Prostate gland (tissue), 2 donors: ENCODE data around the gene GPR180. TPM values are rescaled to one million over a fixed set of nuclear protein-coding genes. Genes with fewer than 3 reads are reported as not detected.

ENCODE experiments used
- DNase-seq: peaks from one replicate; pipeline ENCODE4 v3.0.0-alpha.2; 2019; ENCODE audit warnings: low spot score
- H3K27ac ChIP-seq, 2 donors: fragments of 200-600 bp; sonication (generic); 2 replicates each; pipeline ENCODE4 v1.5.1; 2017 to 2019
- H3K27me3 ChIP-seq: fragments of 200-600 bp; sonication (generic); replicated peaks from 2 replicates; pipeline ENCODE4 v1.5.1; 2019; ENCODE audit not compliant: insufficient read depth
- H3K36me3 ChIP-seq, 2 donors: fragments of 200-600 bp; sonication (generic); 1 replicate in 1 of 2; 2 replicates in 1 of 2; pipeline versions ENCODE4 v1.5.1 to v1.8.1; 2017 to 2019
- H3K4me1 ChIP-seq: fragments of 200-600 bp; sonication (generic); replicated peaks from 2 replicates; pipeline ENCODE4 v1.5.1; 2019
- H3K4me3 ChIP-seq, 2 donors: fragments of 200-600 bp; sonication (generic); 2 replicates each; pipeline ENCODE4 v1.5.1; 2017 to 2019
- H3K9me3 ChIP-seq: fragments of 200-600 bp; sonication (generic); 2 replicates; pipeline ENCODE4 v1.5.1; 2017
- POLR2A ChIP-seq: fragments of 450-650 bp; IDR thresholded peaks from one replicate; pipeline ENCODE4 v1.6.1; 2016; ENCODE audit warnings: antibody characterized with exemption, mild to moderate bottlenecking
- POLR2AphosphoS5 ChIP-seq: sonication (generic); formaldehyde crosslinking; IDR thresholded peaks from one replicate; pipeline ENCODE4 v1.6.1; 2017; ENCODE audit warnings: antibody characterized with exemption
- WGBS: methylation state at CpG from one replicate; pipeline ENCODE4 v1.1.5; 2018; 5-methylcytosine and 5-hydroxymethylcytosine counted together
- intact Hi-C: fragments of 100-400 bp; cut with DNase I; formaldehyde crosslinking; loops from one replicate; pipeline ENCODE4 v1.14.2; 2022
- total RNA-seq, 2 donors: library from RNA; depleted of rRNA; stranded (reverse); fragments of >200 nt; gene quantifications; one replicate each; pipeline ENCODE4 v1.1.0, GENCODE V29; 2016
- TF ChIP-seq, protein P1 (sequence below), 4 experiments: fragments of 200-600 bp in 2 of 4; fragments of 450-650 bp in 2 of 4; sonication (generic) in 2 of 4; IDR thresholded peaks; 1 replicate in 3 of 4; 2 replicates in 1 of 4; pipeline ENCODE4 v1.5.1; 2016 to 2019; ENCODE audit warnings: antibody characterized with exemption in 4 of 4, mild to moderate bottlenecking in 2 of 4, moderate library complexity in 2 of 4

Gene GPR180
- total RNA-seq, 2 donors from 2014 or later, result 2.7 to 5.4 TPM

DNA sequence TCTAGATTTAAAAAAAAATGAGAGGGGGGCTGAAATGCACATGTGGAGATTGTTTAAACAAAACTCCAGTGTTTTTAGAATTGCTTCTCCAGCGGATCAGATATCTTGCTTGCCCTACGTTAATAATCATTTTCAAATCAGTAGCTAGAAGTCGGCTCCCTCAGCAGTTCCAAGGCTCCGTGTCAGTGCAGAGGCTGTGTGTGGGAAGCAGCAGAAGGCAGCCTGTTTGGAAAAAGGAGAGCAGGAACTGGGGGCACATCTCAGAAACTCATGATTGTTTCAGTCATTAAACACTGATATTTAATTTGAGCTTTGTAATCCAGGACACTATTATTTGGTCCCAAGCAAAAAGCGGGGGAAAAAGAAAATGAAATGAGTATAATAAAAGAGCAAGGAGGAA, 59.7 kb downstream of the GPR180 start:
- DNase-seq, result no peak
- H3K9me3 ChIP-seq, result no peaks in the 10 kb centered on the region
- WGBS, result 72% methylated on average over 5 of the region's 5 CpGs
- TF ChIP-seq POLR2A (no peak), POLR2AphosphoS5 (no peak)
- TF ChIP-seq, protein P1, sequence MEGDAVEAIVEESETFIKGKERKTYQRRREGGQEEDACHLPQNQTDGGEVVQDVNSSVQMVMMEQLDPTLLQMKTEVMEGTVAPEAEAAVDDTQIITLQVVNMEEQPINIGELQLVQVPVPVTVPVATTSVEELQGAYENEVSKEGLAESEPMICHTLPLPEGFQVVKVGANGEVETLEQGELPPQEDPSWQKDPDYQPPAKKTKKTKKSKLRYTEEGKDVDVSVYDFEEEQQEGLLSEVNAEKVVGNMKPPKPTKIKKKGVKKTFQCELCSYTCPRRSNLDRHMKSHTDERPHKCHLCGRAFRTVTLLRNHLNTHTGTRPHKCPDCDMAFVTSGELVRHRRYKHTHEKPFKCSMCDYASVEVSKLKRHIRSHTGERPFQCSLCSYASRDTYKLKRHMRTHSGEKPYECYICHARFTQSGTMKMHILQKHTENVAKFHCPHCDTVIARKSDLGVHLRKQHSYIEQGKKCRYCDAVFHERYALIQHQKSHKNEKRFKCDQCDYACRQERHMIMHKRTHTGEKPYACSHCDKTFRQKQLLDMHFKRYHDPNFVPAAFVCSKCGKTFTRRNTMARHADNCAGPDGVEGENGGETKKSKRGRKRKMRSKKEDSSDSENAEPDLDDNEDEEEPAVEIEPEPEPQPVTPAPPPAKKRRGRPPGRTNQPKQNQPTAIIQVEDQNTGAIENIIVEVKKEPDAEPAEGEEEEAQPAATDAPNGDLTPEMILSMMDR (IDR thresholded peaks at IDR 0.05), result no peak
- no peaks in the 10 kb centered on the region for H3K27me3 ChIP-seq
- H3K36me3 ChIP-seq, result no peaks in the 10 kb centered on the region
- H3K4me3 ChIP-seq, result no peak overlapping the region
- H3K4me1 ChIP-seq, result no peaks in the 10 kb centered on the region
- no peak overlapping the region for H3K27ac ChIP-seq
- intact Hi-C loops, result no loop called here

DNA sequence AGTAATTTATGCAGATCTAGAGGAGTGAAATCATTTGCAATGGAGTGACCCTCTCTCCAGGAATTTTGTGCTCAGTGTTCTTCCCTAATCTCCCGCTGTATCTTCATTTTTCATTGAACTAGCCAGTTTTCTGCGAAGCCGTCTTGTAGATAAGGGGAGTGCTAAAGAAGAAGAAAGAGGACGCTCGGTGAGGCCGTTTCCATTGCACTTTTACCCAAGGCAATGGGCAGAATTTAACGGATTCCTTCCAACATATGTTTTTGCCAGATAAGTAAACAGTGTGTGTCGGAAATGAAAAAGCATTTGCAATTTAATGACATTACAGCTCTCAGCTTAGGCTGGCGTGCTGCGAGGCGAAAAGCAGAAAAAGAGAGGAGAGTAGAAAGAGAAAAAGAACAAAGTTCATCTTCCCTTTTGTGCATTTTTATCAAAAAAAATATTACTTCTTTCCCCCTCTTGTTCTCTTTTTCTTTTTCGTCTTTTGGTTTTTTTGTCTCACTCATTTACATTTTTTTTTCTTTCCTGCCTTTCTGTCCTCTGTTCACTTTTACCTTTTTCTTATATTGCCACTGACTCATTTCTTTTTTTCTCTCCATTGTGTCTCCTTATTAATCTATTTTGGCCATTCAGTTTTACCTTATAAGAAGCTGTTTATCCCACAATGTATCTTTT, 60.8 kb downstream of the GPR180 start:
- H3K27ac ChIP-seq, result no peak overlapping the region
- intact Hi-C loops, result no loop called here
- H3K9me3 ChIP-seq, result no peaks in the 10 kb centered on the region
- WGBS, result 27% methylated on average over 12 of the region's 12 CpGs
- no peak for DNase-seq
- H3K4me1 ChIP-seq, result no peaks in the 10 kb centered on the region
- H3K4me3 ChIP-seq, result no peak overlapping the region
- no peaks in the 10 kb centered on the region for H3K27me3 ChIP-seq
- TF ChIP-seq POLR2A, result no peak
- TF ChIP-seq POLR2AphosphoS5, result no peak
- TF ChIP-seq, protein P1 (IDR thresholded peaks at IDR 0.05), result no peak
- H3K36me3 ChIP-seq, result no peaks in the 10 kb centered on the region

DNA sequence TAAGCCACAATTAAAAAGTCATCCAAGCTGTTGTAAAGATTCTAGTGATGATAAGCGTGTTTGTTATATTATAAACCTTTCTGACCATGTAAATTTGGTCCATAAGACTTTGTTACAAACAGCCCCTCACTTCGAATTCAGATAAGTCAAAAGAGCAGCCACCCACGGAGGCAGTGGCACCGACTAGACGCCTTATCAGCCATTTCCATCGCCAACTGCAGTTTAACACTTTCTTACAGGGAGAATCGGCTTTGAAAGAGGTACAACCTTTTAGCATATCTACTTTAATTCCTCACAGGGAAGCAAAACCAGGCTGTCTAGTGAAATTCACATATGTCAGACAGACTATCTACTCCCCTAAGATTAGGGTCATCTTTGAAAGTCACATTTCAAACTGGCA, 63.2 kb downstream of the GPR180 start:
- no peaks in the 10 kb centered on the region for H3K27me3 ChIP-seq

DNA sequence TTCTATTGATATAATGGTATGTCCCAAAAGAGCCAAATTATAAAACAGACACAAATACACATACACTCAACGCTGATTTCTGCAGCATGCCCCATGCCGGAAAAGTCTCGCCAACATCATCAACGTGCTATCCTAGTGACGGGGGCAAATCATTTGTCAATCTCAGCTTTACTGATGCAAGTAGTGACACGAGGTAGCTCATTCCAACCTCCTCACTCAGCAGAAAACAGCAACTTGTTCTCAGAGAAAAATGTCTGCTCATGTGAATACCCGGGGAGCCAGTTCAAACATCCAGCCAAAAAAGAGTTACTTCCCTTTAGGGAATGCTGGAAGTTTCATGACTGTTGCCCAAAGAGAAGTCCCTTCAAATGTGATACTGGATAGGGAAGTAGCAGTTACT, 64.4 kb downstream of the GPR180 start:
- no peak overlapping the region for H3K4me3 ChIP-seq
- H3K9me3 ChIP-seq, result no peaks in the 10 kb centered on the region
- intact Hi-C loops, result no loop called here
- 85% methylated on average over 7 of the region's 7 CpGs for WGBS
- no peaks in the 10 kb centered on the region for H3K27me3 ChIP-seq
- H3K4me1 ChIP-seq, result no peaks in the 10 kb centered on the region
- H3K27ac ChIP-seq, result no peak overlapping the region
- DNase-seq, result no peak
- no peaks in the 10 kb centered on the region for H3K36me3 ChIP-seq
- TF ChIP-seq POLR2A (no peak), POLR2AphosphoS5 (no peak)
- TF ChIP-seq, protein P1 (IDR thresholded peaks at IDR 0.05), result no peak

More for the DNA sequence above, 63.2 kb downstream of the GPR180 start:
- no peak for DNase-seq
- TF ChIP-seq, protein P1 (IDR thresholded peaks at IDR 0.05), result no peak
- TF ChIP-seq POLR2A (no peak), POLR2AphosphoS5 (no peak)
- Histone ChIP-seq H3K36me3 (no peaks in the 10 kb centered on the region), H3K4me3 (no peak overlapping the region), H3K27ac (no peak overlapping the region), H3K4me1 (no peaks in the 10 kb centered on the region), H3K9me3 (no peaks in the 10 kb centered on the region)
- intact Hi-C loops, result no loop called here
- 32% methylated on average over 7 of the region's 7 CpGs for WGBS

DNA sequence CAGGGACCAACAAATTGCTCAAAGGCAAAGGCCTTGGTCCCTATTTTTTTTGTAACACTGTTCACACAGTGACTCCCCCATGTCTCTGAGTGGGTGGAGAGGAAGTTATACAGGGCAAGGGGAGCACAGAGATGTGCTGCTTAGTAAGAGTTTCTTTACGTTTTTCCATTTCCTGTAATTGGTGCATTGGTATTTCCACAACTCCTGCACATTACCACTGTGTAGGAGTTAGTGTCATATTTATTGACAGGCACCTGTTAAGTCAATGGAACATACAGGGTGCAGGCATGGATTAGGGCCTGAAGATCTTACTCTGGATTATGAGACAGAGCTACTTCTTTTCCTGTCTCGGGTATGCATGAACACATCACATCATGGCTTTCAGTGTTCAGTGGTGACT, 65.5 kb downstream of the GPR180 start:
- H3K9me3 ChIP-seq, result no peaks in the 10 kb centered on the region
- no peaks in the 10 kb centered on the region for H3K36me3 ChIP-seq
- H3K4me1 ChIP-seq, result no peaks in the 10 kb centered on the region
- no peak overlapping the region for H3K27ac ChIP-seq
- WGBS, result 84% methylated on average over 2 of the region's 2 CpGs
- DNase-seq, result no peak
- H3K4me3 ChIP-seq, result no peak overlapping the region
- intact Hi-C loops, result no loop called here
- TF ChIP-seq, protein P1 (IDR thresholded peaks at IDR 0.05), result no peak
- TF ChIP-seq POLR2A, result no peak
- no peak for TF ChIP-seq POLR2AphosphoS5
- H3K27me3 ChIP-seq, result no peaks in the 10 kb centered on the region
